Hypothalamus (tissue), 51 donors: ENCODE measurements around the gene PRRT1B.
"Not testable (repeated sequence)": the region's sequence is repeated elsewhere in the genome, so short reads cannot be mapped to it uniquely, and the experiment has no call there.

Experiments used
- DNase-seq, 51 donors: peaks; one replicate each; lab custom pipeline; 2025; lab: John Stamatoyannopoulos, UW

PRRT1B gene

DNA sequence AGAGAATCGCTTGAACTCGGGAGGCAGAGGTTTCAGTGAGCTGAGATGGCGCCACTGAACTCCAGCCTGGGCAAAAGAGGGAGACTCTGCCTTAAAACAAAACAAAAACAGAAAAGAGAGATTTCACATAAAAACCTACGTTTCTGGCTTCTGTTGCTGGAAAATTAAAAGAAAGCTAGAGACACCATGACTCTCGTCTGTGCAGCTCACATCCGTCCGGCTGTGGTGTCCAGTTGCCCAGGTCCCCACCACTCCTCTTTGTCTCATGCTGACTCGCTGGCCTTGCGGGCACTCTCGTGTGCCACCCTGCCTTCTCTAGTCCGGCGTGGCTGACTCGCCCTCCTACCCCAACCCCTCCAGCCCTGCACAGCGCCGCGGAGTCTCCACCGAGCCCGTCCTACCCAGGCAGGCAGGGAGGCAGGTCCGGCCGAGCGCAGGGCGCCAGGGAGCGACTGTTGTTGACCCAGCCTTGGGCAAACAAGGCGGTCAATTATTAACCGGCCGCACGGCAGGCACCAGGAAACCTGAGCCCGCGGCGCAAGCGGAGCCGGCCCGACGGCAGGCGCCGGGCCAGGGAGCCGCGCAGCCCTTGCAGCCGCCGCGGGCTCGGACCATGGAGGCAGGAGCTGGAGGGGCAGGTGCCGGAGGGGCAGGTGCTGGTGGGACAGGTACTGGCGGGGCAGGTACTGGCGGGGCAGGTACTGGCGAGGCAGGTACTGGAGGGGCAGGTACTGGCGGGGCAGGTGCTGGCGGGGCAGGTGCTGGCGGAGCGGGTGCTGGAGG, at the start of gene PRRT1B:
Gene PRRT1B, plus strand, starts transcription at position 521 of the 783 bp plus-strand sequence. Its CDS starts 93 bp downstream, at position 614.
- no peak for DNase-seq

DNA sequence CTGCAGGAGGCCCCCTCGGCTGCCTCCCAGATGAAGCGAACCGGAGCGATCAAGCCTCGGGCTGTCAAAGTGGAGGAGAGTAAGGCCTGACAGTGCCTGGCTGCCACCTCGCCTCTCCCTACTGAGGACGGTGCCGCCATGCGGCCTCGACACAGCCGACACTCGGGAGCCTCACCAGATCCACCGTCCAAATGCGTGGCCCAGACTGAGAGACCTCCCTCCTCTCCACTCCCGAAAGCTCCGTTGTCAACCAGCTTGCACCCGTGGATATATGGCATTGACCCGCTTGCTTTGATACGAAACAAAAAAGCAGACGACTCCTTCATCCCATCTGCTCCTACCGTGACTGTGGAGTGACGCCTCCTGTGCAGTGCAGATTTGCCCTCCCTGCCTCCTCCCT, 49.5 kb upstream of the PRRT1B start:
- DNase-seq, result no peak

DNA sequence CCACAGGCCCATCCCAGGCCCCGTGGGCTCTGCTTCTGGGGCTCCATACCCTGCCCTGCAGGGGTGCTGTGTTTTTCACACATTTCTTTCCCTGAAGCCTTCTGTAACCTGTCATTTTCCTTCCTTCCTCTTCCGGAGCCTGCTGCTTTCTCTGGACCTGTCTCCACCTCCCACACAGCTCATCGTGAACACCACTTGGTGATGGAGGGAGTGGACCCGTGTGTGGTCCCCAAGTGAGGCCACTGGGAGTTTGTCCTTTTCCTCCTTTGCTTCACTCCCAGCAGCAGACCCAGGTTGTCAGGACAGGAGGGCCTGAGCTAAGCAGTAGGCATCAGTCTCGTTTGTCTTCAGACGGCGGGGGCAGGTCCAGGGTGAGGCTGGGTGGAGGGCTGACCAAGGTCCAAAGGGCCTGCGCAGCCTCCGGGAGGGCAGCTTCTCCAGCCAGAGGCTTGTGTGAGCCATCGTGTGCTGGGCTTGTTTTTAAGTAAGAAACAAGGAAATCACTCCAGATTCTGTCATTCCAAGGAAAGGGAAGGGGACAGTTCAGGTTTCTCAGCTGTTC, 48.4 kb upstream of the PRRT1B start:
- DNase-seq, result no peak

DNA sequence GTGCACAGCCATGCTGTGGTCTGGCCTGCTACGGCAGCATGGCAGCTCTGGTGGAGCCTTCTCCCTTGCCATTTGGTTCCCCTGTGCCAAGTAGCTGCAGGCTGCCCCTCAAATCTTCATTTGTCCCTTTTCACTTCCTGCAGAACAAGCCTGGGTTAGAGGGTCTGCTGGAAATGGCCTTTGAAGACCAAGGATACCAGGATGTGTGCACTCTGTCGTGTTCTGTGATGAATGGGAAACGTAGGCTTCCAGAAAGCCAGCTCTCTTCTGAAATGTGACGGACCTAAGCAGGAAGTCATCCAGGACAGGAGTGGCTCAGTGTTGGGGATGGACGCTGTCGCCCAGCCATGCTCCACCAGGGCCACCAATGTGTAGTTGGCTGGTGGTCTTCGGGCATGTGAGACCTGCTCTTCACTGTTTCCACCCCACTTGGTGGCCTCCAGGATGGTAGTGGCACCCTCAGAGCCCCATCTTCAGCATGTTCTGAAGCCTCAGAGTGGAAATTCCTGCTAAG, 46.0 kb upstream of the PRRT1B start:
- no peak for DNase-seq

DNA sequence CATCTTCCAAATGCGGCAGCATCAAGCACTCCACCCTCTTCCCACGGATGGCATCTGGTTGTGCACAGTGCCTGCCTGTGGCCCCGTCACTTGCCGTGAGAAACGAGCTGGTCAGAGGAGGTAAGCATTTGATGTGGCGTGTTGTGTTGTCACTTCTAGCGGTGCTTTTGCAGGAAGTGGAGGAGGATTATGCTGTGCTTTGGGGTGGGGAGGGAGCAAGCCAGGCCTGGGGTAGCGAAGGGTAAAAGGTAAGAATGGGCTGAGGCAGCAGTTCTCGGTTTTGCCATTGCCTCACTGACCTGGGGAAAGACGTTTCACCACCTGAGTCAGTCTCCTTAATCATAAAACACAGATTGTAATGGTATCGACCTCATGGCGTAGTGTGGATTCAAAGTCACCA, 44.9 kb upstream of the PRRT1B start:
- DNase-seq, result peak in 1 of 51 donors; percentile 43

DNA sequence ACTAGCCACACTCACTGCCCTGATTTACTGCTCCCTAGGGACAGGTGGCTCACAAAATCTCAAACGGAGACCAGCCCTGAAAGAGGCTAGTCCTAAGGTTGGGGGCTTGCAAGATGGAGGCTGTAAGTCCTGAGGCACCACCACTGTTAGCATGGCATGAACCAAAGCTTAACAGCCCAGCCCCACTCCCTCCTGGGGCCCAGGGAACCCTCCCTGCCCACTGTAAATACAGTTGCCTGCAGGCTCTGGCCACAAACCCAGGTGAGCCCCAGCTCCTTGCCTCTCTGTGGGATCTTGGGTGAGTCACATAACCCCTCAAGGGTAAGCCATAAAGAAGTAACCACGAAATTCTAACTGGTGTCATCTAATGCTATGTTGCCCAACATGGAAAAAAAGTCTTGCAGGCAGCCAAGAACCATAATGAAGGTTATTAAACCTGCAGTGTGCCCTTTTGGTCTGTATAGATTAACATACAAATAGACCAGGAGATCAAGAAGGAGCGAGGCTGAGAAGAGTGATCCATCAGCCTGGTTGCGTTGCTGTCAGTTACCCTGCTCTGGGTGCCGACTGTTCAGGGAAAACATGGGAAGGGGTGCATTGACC, 44.3 kb upstream of the PRRT1B start:
- DNase-seq, result no peak

DNA sequence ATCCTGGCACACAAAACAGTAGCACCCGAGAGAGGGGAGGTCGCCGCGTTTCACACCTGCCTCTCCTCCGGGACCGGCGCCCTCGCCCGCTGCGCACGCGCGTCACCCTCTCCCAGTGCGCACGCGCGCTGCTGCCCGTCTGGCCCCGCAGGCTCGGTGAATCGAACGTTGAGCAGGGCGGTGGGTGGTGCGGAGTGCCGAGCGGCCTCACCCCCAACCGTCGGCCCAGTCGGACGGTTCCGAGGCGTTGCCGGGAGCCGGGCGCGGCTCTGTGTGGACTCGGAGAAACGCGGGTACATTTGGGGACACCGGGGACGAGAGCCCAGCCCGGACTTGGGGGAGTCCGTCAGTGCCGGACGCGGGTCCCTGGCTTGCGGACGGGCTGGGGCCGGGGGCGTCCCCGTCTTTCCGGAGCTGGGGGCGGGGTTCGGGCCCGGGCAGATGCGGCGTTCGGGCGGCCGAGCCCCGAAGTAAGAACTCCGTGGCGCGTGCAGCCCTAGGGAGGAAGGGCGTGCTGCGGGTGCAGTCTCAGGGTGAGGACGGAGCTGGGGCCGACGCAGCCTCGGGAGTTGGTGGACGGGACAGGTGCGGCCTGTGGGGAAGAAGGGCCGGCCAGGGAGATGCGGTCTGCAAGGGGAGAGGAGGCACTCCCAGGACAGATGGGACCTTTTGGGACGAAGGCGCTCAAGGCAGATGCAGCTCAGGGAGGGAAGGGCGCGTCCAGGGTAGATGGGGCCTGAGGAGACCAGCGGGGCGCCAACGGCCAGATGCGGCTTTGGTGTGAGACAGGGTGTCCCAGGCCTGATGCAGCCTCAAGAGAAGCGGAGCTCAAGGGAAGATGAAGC, 42.3 kb upstream of the PRRT1B start, which contains the start of gene POMT1:
Gene POMT1, plus strand, starts transcription at position 138 of the 845 bp plus-strand sequence. CDS start 1,301 bp downstream, outside the sequence.
- DNase-seq, result peak; percentile 25 to 92 (median 77)

DNA sequence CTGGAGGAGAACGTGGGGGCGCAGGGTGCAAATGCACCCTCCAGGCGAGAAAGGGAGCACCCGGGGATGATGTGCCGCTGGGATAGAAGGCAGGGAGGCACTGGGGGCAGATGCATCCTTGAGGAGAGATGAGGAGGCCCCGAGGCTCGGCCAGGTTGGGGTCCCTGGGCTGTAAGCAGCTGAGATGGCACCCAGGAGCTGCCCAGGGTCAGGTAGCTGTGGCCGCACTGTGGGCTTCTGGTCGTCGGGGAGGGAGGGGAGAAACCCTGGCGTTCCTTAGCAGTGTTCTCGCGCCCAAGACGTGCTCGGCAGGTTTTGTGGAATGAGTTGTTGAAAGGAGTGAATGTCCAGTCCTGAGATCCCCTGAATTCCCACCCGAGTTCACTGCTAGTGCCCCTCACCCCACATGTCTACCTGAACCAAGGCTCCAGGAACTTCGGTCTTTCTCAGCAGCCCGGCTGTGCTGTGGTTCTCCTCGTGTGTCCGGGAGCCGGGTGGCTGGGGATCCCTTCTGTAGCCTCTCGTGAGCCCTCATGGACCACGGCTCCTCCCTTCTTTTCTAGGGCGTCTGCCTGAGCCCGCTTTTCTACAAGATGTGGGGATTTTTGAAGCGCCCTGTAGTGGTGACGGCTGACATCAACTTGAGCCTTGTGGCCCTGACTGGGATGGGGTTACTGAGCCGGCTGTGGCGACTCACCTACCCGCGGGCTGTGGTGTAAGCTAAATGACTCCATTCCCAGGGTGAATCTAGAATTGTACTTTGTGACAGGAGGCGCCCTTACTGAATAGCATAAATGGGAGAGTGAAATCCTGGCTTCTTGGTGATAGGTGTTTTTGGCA, 41.5 kb upstream of the PRRT1B start:
- peak in 2 of 51 donors; percentile 6 to 19 for DNase-seq

DNA sequence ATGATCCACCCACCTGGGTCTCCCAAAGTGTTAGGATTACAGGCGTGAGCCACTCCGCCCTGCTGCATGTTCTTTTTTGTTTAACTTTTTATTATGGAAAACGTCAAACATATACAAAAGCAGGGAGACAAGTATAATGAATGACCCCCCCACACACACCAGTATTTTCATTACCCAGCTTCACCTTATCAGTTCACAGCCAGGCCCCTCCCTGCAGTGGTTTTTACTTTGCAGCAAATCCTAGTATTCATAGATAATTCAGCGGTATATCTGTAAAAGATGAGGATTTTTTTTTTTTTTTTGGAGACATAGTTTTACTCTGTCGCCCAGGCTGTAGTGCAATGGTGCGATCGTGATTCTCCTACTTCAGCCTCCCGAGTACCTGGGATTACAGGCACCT, 40.3 kb upstream of the PRRT1B start:
- no peak for DNase-seq

DNA sequence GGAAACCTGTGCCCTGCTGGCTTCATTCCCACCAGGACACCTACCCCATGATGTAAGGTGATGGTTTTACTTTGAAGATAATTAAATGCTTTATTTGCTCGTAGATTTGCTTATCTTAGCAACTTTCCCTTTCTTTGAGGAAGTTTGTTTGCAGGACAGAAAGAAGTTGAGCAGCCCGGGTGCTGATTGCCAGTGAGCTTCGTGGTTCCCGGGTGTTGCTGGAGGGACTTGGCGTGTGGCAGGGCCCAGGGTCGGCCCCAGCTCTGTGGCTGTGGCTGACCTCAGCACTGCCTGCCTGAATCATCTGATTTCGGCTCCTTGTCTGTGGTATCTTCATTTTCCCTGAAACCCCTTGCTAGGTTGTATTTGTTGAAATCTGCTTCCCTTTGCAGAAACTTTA, 33.9 kb upstream of the PRRT1B start:
- DNase-seq, result no peak

DNA sequence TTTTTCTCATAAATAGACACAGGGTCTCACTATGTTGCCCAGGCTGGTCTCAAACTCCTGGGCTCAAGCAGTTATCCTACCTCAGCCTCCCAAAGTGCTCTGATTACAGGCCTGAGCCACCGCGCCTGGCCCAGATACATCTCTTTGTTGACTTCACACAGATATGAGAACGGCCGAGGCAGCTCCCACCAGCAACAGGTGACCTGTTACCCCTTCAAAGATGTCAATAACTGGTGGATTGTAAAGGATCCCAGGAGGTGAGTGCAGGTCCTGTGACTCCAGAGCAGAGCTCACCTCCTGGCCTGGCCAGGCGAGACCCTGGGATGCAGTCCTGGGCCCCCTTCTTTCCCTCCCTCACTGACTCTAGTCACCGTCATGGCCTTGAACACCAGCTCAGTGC, 33.4 kb upstream of the PRRT1B start:
- no peak for DNase-seq

DNA sequence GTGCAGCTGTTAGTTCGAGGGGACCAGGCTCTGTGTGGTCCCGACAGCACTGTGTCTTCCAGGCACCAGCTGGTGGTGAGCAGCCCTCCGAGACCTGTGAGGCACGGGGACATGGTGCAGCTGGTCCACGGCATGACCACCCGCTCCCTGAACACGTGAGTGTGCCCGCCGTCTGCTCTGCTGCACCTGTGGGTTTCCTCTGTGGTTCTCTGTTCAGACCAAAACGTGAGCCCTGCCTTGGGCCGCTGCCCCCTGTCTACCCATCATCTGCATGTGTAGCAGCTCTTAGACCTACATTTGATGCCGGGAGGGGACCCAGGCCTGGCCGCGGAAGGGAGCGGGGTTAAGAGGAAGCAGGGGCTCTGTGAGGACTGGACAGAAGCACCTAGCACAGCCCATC, 32.1 kb upstream of the PRRT1B start:
- DNase-seq, result no peak

DNA sequence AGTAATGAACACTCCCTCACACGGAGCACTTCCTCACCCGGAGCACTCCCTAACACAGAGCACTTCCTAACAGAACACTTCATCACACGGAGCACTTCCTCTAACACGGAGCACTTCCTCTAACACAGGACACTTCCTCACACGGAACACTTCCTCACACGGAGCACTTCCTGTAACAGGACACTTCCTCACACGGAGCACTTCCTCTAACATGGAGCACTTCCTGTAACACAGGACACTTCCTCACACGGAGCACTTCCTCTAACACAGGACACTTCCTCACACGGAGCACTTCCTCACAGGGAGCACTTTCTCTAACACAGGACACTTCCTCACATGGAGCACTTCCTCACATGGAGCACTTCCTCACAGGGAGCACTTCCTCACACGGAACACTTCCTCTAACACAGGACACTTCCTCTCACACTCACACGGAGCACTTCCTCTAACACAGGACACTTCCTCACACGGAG, 29.7 kb upstream of the PRRT1B start:
- DNase-seq, result not testable (repeated sequence)

DNA sequence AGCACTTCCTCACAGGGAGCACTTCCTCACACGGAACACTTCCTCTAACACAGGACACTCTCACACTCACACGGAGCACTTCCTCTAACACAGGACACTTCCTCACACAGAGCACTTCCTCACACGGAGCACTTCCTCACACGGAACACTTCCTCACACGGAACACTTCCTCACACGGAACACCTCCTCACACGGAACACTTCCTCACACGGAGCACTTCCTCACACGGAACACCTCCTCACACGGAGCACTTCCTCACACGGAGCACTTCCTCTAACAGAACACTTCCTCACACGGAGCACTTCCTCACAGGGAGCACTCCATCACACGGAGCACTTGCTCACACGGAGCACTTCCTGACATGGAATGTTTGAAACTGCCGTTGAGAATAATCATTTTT, 29.2 kb upstream of the PRRT1B start:
- no peak for DNase-seq

DNA sequence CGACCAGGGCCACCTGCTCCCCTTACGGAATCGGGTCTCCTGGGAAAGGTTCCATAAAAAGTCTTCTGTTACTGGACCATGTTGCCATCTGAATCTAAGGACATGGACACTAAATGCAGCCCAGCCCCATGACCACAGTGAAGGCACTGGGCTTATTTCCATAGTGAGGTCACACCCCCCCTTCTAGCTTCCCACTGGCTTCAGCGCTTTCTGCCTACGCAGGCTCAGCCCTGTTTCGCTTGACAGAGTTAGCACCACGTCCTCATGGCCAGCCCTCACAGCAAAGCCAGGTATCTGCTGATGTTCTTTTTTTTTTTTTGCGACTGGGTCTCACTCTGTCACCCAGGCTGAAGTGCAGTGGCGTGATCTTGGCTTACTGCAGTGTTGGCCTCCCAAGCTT, 28.4 kb upstream of the PRRT1B start:
- no peak for DNase-seq

DNA sequence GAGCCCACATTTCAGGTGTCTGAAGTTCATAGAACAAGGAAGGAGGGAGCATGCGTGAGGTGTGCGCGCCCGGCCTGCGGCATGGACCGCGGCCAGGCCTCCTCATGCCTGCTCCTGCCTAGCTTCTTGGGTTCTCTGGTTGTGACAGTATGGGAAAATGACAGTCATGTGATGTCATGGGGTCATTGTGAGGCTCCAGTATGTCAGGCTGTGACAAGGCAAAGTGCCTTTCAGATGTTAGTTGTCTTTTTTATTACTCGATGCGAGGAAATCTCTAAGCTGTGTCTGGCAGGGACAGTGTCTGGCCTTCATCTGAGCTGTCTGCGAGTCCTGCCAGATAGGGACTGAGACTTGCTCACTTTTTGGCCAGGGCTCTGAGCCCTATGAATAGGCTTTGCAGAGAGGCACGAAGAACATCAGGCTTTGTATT, 27.5 kb upstream of the PRRT1B start:
- DNase-seq, result peak in 23 of 51 donors; percentile 3 to 66 (median 34)

DNA sequence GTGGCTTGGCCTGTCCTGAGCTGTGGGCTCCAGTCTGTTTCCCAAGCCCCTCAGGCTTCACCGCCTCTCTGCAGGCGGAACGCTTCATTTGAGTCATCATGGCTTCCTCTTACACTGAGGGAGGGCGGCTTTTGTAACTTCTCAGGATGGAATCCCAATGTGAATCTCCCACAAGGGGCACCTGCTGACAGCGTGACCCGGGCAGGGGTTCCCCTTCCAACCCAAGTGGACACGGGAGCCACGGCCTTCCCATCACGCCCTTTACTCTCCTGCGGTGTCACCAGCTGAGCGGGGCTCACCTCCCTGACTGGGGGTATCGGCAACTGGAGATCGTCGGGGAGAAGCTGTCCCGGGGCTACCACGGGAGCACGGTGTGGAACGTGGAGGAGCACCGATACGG, 26.8 kb upstream of the PRRT1B start:
- no peak for DNase-seq

DNA sequence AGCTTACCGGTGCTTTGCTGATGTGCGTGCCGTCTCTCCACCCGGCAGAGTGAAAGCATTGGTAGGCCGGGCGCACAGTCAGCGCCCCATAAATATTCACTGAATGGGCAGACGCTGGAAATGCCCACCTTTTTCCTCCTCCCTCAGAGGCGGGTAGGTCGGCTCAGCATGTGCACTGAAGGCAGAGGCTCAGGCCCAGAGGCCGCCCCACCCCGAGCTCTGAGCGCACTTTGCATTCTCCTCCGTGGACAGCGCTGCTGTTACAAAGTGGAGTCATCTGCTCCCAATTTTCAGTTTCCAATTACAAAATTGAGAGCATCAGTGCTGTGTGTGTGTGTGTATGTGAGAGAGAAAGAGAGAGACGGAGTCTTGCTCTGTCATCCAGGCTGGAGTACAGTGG, 24.8 kb upstream of the PRRT1B start:
- no peak for DNase-seq

DNA sequence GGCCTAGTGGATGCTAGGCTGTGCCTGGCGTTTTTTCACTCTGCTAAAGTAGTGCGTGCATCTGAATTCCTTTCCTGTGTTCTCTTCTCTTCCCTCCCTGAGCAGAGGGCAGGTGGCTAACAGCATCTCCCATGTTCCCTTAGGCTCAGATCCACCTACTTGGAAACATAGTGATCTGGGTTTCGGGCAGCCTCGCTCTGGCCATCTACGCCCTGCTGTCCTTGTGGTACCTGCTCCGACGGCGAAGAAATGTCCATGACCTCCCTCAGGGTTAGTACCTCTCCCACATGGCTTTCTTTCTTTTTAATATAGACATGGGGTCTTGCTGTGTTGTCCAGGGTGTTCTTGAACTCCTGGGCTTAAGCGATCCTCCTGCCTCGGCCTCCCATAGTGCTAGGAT, 24.1 kb upstream of the PRRT1B start:
- DNase-seq, result no peak

DNA sequence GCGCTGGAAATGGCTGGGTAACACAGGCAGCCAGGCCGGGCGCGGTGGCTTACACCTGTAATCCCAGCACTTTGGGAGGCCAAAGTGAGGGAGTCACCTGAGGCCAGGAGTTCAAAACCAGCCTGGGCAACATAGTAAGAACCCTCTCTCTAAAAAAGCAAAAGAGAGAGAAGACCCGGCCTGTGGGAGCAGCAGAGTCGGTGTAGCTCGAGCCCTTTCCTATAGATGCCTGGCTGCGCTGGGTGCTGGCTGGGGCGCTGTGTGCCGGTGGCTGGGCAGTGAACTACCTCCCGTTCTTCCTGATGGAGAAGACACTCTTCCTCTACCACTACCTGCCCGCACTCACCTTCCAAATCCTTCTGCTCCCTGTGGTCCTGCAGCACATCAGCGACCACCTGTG, 23.5 kb upstream of the PRRT1B start:
- DNase-seq, result no peak
